Left hindlimb (tissue), 1 donor: ENCODE data around the gene CMA1.

ENCODE experiments used
- DNase-seq: peaks from one replicate; pipeline ENCODE4 v3.0.0-alpha.2; 2018

The CMA1 gene

GRCh38 chr14:24465368-24465767 is 42.7 kb downstream of the CMA1 start:
- no peak for DNase-seq

GRCh38 chr14:24463884-24464785 is 43.9 kb downstream of the CMA1 start:
- no peak for DNase-seq

GRCh38 chr14:24463017-24463883 is 44.8 kb downstream of the CMA1 start:
- no peak for DNase-seq

- DNase-seq, result no peak
These were observed 46.7 kb downstream of the CMA1 start for GRCh38 chr14:24461336-24461735.

GRCh38 chr14:24459331-24459730 is 48.7 kb downstream of the CMA1 start:
- DNase-seq, result no peak

- no peak for DNase-seq
These were observed 49.3 kb downstream of the CMA1 start for GRCh38 chr14:24458736-24459135.

- DNase-seq, result no peak
These were observed 51.1 kb downstream of the CMA1 start for GRCh38 chr14:24456980-24457379.
